ENCODE results near the gene TMEM154. TPM values are rescaled to one million over a fixed set of nuclear protein-coding genes. Genes with fewer than 3 reads are reported as not detected.

TMEM154 gene
- total RNA-seq, 1 experiment from 2014 or later: 41.5 TPM

- TF ChIP-seq, protein P1, sequence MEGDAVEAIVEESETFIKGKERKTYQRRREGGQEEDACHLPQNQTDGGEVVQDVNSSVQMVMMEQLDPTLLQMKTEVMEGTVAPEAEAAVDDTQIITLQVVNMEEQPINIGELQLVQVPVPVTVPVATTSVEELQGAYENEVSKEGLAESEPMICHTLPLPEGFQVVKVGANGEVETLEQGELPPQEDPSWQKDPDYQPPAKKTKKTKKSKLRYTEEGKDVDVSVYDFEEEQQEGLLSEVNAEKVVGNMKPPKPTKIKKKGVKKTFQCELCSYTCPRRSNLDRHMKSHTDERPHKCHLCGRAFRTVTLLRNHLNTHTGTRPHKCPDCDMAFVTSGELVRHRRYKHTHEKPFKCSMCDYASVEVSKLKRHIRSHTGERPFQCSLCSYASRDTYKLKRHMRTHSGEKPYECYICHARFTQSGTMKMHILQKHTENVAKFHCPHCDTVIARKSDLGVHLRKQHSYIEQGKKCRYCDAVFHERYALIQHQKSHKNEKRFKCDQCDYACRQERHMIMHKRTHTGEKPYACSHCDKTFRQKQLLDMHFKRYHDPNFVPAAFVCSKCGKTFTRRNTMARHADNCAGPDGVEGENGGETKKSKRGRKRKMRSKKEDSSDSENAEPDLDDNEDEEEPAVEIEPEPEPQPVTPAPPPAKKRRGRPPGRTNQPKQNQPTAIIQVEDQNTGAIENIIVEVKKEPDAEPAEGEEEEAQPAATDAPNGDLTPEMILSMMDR (IDR thresholded peaks at IDR 0.05; ENCODE audit: unreplicated experiment): no peak
- Mint-ChIP-seq H3K4me1 (ENCODE audit: insufficient read depth, unreplicated experiment) (peaks cover 10% of the 10 kb centered on the region), H3K4me3 (ENCODE audit: unreplicated experiment) (no peak overlapping the region), H3K9me3 (ENCODE audit: unreplicated experiment) (no peaks in the 10 kb centered on the region), H3K27me3 (ENCODE audit: insufficient read depth, unreplicated experiment) (no peaks in the 10 kb centered on the region), H3K36me3 (ENCODE audit: insufficient read depth, unreplicated experiment) (no peaks in the 10 kb centered on the region), H3K27ac (ENCODE audit: low read depth, unreplicated experiment) (no peak overlapping the region)
- CTCF ChIA-PET: interaction anchor here (0.5 to 1.2 kb wide), 3 partner anchors 51 to 181 kb away, joined by 3 to 9 read pairs (median 3); no protein-coding TSS in a partner anchor
- DNase-seq (ENCODE audit: unreplicated experiment): no peak
- intact Hi-C loops (cut with micrococcal nuclease): no loop called here
- BruUV-seq (replicated peaks): no TSS peak
- POLR2A ChIA-PET: no interaction called here
Observed at GRCh38 chr4:152684007-152684406, 4.2 kb upstream of the TMEM154 start.

DNA sequence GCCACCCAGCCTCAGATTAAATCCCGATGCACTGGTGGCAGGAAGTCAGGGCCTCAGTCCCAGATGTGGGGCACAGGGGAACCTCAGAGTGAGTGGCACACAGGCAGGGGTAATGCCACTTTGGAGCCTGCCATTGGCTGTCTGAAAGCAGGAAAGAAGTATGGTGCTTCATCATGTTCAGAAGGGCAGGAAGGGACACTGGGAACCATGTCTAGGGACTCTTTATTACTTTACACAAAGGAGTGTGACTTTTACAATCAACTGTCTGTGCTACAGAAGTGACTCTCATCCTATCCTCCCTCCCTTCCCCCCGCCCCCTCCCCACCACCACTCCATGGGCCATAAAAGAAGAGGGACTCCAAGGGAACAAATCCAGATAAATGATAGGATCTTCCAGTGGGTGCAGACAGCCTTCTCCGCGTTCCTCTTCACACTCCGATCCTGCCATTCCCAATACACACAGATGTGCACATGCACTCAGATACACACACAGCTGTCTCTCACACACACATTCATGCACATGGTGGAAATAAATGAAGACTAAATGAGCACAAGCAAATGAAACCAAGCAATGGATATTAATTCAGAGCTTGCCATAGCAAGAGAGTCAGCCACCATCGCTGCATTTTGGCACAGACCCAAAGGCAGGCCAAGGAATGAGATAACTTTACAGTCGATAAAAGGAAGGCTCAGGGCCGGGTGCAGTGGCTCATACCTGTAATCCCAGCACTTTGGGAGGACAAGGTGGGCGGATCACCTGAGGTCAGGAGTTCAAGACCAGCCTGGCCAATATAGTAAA, 2.5 kb upstream of the TMEM154 start:
- no TSS peak for BruUV-seq (replicated peaks)
- TF ChIP-seq, protein P1 (IDR thresholded peaks at IDR 0.05; ENCODE audit: unreplicated experiment): no peak
- Mint-ChIP-seq H3K27ac (ENCODE audit: low read depth, unreplicated experiment) (no peak overlapping the region), H3K4me1 (ENCODE audit: insufficient read depth, unreplicated experiment) (peaks cover 17% of the 10 kb centered on the region), H3K4me3 (ENCODE audit: unreplicated experiment) (no peak overlapping the region), H3K9me3 (ENCODE audit: unreplicated experiment) (no peaks in the 10 kb centered on the region), H3K36me3 (ENCODE audit: insufficient read depth, unreplicated experiment) (no peaks in the 10 kb centered on the region), H3K27me3 (ENCODE audit: insufficient read depth, unreplicated experiment) (no peaks in the 10 kb centered on the region)
- intact Hi-C loops (cut with micrococcal nuclease): no loop called here
- ChIA-PET CTCF (no interaction called here), POLR2A (interaction anchor here (1.2 to 7.7 kb wide), 2 partner anchors 17 to 26 kb away, joined by 3 to 47 read pairs; no protein-coding TSS in a partner anchor)
- DNase-seq (ENCODE audit: unreplicated experiment): no peak

DNA sequence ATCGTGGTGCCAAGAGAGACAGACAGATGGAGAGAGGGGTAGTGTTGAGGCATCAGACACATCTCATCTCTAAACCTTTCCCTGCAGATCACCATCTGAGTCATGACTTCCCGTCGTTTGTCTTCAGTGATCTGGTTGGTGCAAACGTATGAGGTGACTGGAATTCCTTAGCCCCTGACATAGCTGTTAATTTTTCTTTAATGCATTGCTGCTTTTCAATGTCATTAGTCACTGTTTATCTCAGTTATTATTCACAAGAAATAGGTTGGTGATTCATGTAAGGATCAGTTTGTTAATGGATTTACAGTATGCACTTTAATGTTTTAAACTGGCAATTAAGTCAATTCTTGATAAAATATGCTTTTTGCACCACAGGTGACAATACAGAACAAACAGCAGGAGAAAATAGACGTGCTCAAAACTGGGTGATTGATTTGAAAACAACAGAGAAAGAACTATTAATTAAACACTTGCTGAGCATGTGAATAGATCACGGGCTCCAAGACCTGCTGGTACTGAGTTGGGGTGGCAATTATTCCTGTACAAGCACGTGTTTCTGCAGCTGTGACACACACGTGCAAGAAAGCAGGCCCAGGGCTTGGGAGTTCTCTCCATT, 1.3 kb upstream of the TMEM154 start:
- Mint-ChIP-seq H3K27ac (ENCODE audit: low read depth, unreplicated experiment) (peak overlapping the region; percentile 91), H3K4me1 (ENCODE audit: insufficient read depth, unreplicated experiment) (peaks cover 22% of the 10 kb centered on the region)

More for the DNA sequence above, 1.3 kb upstream of the TMEM154 start:
- DNase-seq (ENCODE audit: unreplicated experiment): peak; percentile 87
- TF ChIP-seq, protein P1 (IDR thresholded peaks at IDR 0.05; ENCODE audit: unreplicated experiment): no peak
- ChIA-PET POLR2A (interaction anchor here (0.5 to 7.7 kb wide), 5 partner anchors 18 to 146 kb away, joined by 3 to 47 read pairs (median 19); partner anchors contain the start of genes ARFIP1, FBXW7 and TIGD4), CTCF (interaction anchor here (0.6 to 1.2 kb wide), 4 partner anchors 16 to 52 kb away, joined by 3 to 5 read pairs (median 3); no protein-coding TSS in a partner anchor)
- no peaks in the 10 kb centered on the region for H3K27me3 Mint-ChIP-seq (ENCODE audit: insufficient read depth, unreplicated experiment)
- no peaks in the 10 kb centered on the region for H3K36me3 Mint-ChIP-seq (ENCODE audit: insufficient read depth, unreplicated experiment)
- BruUV-seq (replicated peaks): no TSS peak
- H3K9me3 Mint-ChIP-seq (ENCODE audit: unreplicated experiment): no peaks in the 10 kb centered on the region
- H3K4me3 Mint-ChIP-seq (ENCODE audit: unreplicated experiment): peak overlapping the region; percentile 94
- intact Hi-C loops (cut with micrococcal nuclease): no loop called here
